A673 (cell line): Measurements from ENCODE around the gene PLPP7. TPM values are rescaled to one million over a fixed set of nuclear protein-coding genes. Genes with fewer than 3 reads are reported as not detected.
A peak's percentile ranks its signal among the peaks of the same experiment; 100 is the strongest.

Experiments used
- BruUV-seq: library from RNA; stranded (reverse); fragments of 400-500 nt; replicated peaks from 2 replicates; lab custom pipeline; 2021; lab: Mats Ljungman, UMichigan
- CTCF ChIA-PET: fragments of 300-600 bp; sonication (Branson Sonifier 250); formaldehyde crosslinking; loops from one replicate; lab custom pipeline; 2022; ENCODE audit warnings: antibody characterized with exemption; lab: Charles Lee
- POLR2A ChIA-PET: fragments of 300-600 bp; sonication (Branson Sonifier 250); formaldehyde crosslinking; loops from one replicate; lab custom pipeline; 2022; ENCODE audit warnings: antibody characterized with exemption; ENCODE audit not compliant: low non-redundant PET; lab: Charles Lee
- DNase-seq: peaks from one replicate; pipeline ENCODE4 v3.0.0-alpha.2; 2015; ENCODE audit warnings: low spot score
- H3K27ac ChIP-seq: fragments of 200-600 bp; sonication (generic); 2 replicates; pipeline ENCODE4 v1.5.1; 2016; ENCODE audit warnings: mixed run types, low read depth, mild to moderate bottlenecking, mixed read lengths, antibody characterized with exemption, low read length; ENCODE audit not compliant: poor library complexity, severe bottlenecking
- H3K27me3 ChIP-seq: fragments of 200-600 bp; sonication (generic); replicated peaks from 2 replicates; pipeline ENCODE4 v1.6.1; 2017; ENCODE audit warnings: mixed run types, low read depth, mild to moderate bottlenecking, mixed read lengths, antibody characterized with exemption, low read length; ENCODE audit not compliant: insufficient read depth, poor library complexity
- H3K36me3 ChIP-seq: fragments of 200-600 bp; sonication (generic); 2 replicates; pipeline ENCODE4 v1.6.1; 2016; ENCODE audit warnings: mixed run types, mild to moderate bottlenecking, mixed read lengths, antibody characterized with exemption, low read length; ENCODE audit not compliant: insufficient read depth, poor library complexity, severe bottlenecking
- H3K4me1 ChIP-seq: fragments of 200-600 bp; sonication (generic); 2 replicates; pipeline ENCODE4 v1.6.1; 2017; ENCODE audit warnings: mixed run types, mild to moderate bottlenecking, mixed read lengths, antibody characterized with exemption, low read length; ENCODE audit not compliant: insufficient read depth, poor library complexity, severe bottlenecking
- H3K4me3 ChIP-seq: fragments of 200-600 bp; sonication (generic); 2 replicates; pipeline ENCODE4 v1.5.1; 2016; ENCODE audit warnings: low read depth, mixed run types, mild to moderate bottlenecking, mixed read lengths, low read length; ENCODE audit not compliant: poor library complexity, severe bottlenecking
- H3K9me3 ChIP-seq: fragments of 200-600 bp; sonication (generic); 2 replicates; pipeline ENCODE4 v1.6.1; 2016; ENCODE audit warnings: mixed run types, low read depth, mild to moderate bottlenecking, mixed read lengths, antibody characterized with exemption, low read length; ENCODE audit not compliant: poor library complexity, severe bottlenecking
- EZH2 ChIP-seq: fragments of 200-600 bp; sonication (generic); IDR thresholded peaks from 2 replicates; pipeline ENCODE4 v1.6.1; 2017; ENCODE audit warnings: borderline replicate concordance, low read depth, mild to moderate bottlenecking, mixed read lengths, antibody characterized with exemption, low read length; ENCODE audit not compliant: poor library complexity, severe bottlenecking
- intact Hi-C: fragments of 100-400 bp; cut with micrococcal nuclease; formaldehyde crosslinking; loops from one replicate; pipeline ENCODE4 v1.10.0; 2022; ENCODE audit not compliant: unreplicated experiment
- total RNA-seq: library from RNA; stranded (reverse); gene quantifications from 2 replicates; pipeline ENCODE4 v1.2.3, GENCODE V29; 2021
- TF ChIP-seq, protein P1 (sequence below): fragments of 300-800, 200-600 bp; sonication (generic); conservative IDR thresholded peaks from 2 replicates; pipeline ENCODE4 v1.5.1; 2017; ENCODE audit warnings: low read depth, mild to moderate bottlenecking, antibody characterized with exemption, low read length, moderate library complexity, mixed read lengths

Gene PLPP7
- total RNA-seq, 1 experiment from 2014 or later: not detected

- peak overlapping the region; percentile 43 for H3K4me3 ChIP-seq
- TF ChIP-seq, protein P1, sequence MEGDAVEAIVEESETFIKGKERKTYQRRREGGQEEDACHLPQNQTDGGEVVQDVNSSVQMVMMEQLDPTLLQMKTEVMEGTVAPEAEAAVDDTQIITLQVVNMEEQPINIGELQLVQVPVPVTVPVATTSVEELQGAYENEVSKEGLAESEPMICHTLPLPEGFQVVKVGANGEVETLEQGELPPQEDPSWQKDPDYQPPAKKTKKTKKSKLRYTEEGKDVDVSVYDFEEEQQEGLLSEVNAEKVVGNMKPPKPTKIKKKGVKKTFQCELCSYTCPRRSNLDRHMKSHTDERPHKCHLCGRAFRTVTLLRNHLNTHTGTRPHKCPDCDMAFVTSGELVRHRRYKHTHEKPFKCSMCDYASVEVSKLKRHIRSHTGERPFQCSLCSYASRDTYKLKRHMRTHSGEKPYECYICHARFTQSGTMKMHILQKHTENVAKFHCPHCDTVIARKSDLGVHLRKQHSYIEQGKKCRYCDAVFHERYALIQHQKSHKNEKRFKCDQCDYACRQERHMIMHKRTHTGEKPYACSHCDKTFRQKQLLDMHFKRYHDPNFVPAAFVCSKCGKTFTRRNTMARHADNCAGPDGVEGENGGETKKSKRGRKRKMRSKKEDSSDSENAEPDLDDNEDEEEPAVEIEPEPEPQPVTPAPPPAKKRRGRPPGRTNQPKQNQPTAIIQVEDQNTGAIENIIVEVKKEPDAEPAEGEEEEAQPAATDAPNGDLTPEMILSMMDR: no peak
- TF ChIP-seq EZH2: no peak
- H3K27ac ChIP-seq: no peak overlapping the region
- H3K36me3 ChIP-seq: no peaks in the 10 kb centered on the region
- CTCF ChIA-PET: no interaction called here
- H3K4me1 ChIP-seq: peaks cover 4% of the 10 kb centered on the region
- no TSS peak for BruUV-seq
- no peaks in the 10 kb centered on the region for H3K9me3 ChIP-seq
- no peak for DNase-seq
- peaks cover 19% of the 10 kb centered on the region for H3K27me3 ChIP-seq
- intact Hi-C loops: no loop called here
- POLR2A ChIA-PET: interaction anchor here (0.7 kb wide), 1 partner anchor 41 kb away, joined by 5 read pairs; no protein-coding TSS in a partner anchor
Observed at GRCh38 chr9:131282688-131283422, 6.7 kb upstream of the PLPP7 start.

GRCh38 chr9:131284856-131285255, 4.7 kb upstream of the PLPP7 start:
- BruUV-seq: no TSS peak
- TF ChIP-seq, protein P1: no peak
- TF ChIP-seq EZH2: no peak
- Histone ChIP-seq H3K9me3 (no peaks in the 10 kb centered on the region), H3K36me3 (no peaks in the 10 kb centered on the region), H3K27ac (no peak overlapping the region), H3K27me3 (peaks cover 19% of the 10 kb centered on the region), H3K4me1 (no peaks in the 10 kb centered on the region), H3K4me3 (no peak overlapping the region)
- CTCF ChIA-PET: no interaction called here
- intact Hi-C loops: no loop called here
- DNase-seq: no peak
- POLR2A ChIA-PET: no interaction called here

DNA sequence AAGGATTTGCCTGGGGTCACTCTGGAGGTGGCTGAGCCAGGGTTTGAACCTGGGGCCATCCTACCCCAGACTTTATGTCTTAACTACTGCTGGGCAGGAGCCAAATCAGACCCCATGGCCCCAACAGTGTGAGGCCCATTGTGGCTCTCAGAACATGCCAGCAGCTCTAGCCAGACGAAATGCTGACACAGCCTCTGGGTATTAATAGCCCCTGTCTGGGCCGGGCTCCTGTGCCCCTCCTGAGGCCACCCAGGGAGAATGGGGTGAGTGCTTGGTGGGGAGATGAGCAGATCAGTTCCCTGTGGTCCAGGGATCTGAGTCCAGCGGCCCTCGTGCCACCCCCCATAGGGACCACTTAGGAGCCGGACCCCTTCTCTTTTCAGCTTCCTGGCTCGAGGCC, 2.2 kb upstream of the PLPP7 start:
- no peak for DNase-seq
- intact Hi-C loops: no loop called here
- CTCF ChIA-PET: no interaction called here
- BruUV-seq: no TSS peak
- Histone ChIP-seq H3K4me3 (no peak overlapping the region), H3K4me1 (no peaks in the 10 kb centered on the region), H3K27me3 (peaks cover 10% of the 10 kb centered on the region), H3K36me3 (no peaks in the 10 kb centered on the region), H3K27ac (no peak overlapping the region), H3K9me3 (no peaks in the 10 kb centered on the region)
- POLR2A ChIA-PET: no interaction called here
- TF ChIP-seq, protein P1: no peak
- no peak for TF ChIP-seq EZH2
